NT2/D1 (cell line): Measurements from ENCODE around the gene TACC3.

Experiments used
- DNase-seq: peaks from one replicate; pipeline ENCODE4 v3.0.0-alpha.2; 2011; ENCODE audit warnings: low read depth, low spot score
- H3K27me3 ChIP-seq: 2 replicates; pipeline ENCODE4 v1.6.0; 2011; ENCODE audit warnings: mild to moderate bottlenecking; ENCODE audit not compliant: insufficient read length, insufficient read depth
- H3K36me3 ChIP-seq: 2 replicates; pipeline ENCODE4 v1.6.1; 2011; ENCODE audit warnings: mild to moderate bottlenecking, low read length, mixed read lengths; ENCODE audit not compliant: insufficient read depth, insufficient read length
- H3K4me1 ChIP-seq: 2 replicates; pipeline ENCODE4 v1.5.1; 2011; ENCODE audit not compliant: insufficient read depth, insufficient read length
- H3K4me3 ChIP-seq: 2 replicates; pipeline ENCODE4 v1.5.1; 2011; ENCODE audit warnings: low read depth; ENCODE audit not compliant: insufficient read length
- H3K9ac ChIP-seq: 2 replicates; pipeline ENCODE4 v1.6.0; 2011; ENCODE audit warnings: low read depth; ENCODE audit not compliant: insufficient read length
- H3K9me3 ChIP-seq: 2 replicates; pipeline ENCODE4 v1.5.1; 2011; ENCODE audit warnings: mild to moderate bottlenecking, low read length; ENCODE audit not compliant: insufficient read depth
- SUZ12 ChIP-seq: IDR thresholded peaks from 2 replicates; pipeline ENCODE4 v1.6.1; 2011; ENCODE audit not compliant: insufficient read length, insufficient read depth; ENCODE audit errors: extremely low read depth
- YY1 ChIP-seq: IDR thresholded peaks from 2 replicates; pipeline ENCODE4 v1.6.1; 2011; ENCODE audit not compliant: insufficient read length, insufficient read depth
- ZNF274 ChIP-seq: IDR thresholded peaks from 2 replicates; pipeline ENCODE4 v1.6.1; 2011; ENCODE audit warnings: mild to moderate bottlenecking, low read depth, low read length

The TACC3 gene

GRCh38 chr4:1714303-1715001 is 6.9 kb upstream of the TACC3 start:
- no peak for DNase-seq
- H3K9me3 ChIP-seq: no peaks in the 10 kb centered on the region
- H3K4me1 ChIP-seq: peaks cover 13% of the 10 kb centered on the region
- no peak overlapping the region for H3K4me3 ChIP-seq
- TF ChIP-seq SUZ12: no peak
- no peak for TF ChIP-seq YY1
- TF ChIP-seq ZNF274: no peak
- H3K9ac ChIP-seq: no peak overlapping the region
- H3K27me3 ChIP-seq: no peaks in the 10 kb centered on the region
- peaks cover 57% of the 10 kb centered on the region for H3K36me3 ChIP-seq

DNA sequence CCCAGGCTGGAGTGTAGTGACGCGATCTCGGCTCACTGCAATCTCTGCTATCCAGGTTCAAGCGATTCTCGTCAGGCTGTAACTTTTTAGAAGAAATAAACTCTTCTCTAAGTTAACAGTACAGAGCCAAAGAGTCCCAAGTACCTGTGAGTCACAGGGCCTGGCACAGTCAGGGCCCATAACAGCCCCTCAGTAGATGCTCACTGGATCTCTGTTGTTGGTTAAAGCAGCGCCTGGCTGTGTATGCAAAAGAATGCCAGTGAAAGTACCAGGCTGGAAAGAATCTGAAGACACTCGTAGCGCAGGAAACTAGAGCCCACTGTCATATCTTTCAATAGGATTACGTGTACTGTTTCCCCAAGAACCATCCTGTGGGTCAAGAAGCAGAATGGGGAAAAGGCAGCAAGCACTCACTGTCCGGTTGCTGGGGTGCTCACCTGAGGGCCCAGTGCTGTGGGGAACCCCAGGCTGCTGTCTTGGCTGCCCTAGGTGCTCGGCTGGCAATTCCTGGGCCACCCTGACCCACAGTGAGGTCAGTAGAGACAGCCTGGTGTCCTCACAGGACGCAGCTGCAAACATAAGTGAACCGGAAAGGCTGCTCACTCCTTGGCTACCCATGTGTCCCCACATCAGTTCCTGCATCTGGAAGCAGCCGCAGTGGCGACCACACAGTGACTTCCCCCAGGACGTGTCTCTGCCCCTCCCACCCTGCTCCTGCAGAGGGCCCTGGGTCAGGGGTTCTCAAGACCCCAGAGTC is 6.1 kb upstream of the TACC3 start:
- Histone ChIP-seq H3K4me3 (no peak overlapping the region), H3K27me3 (no peaks in the 10 kb centered on the region), H3K36me3 (peaks cover 49% of the 10 kb centered on the region), H3K4me1 (peaks cover 8% of the 10 kb centered on the region), H3K9ac (peak overlapping the region; percentile 46), H3K9me3 (no peaks in the 10 kb centered on the region)
- TF ChIP-seq ZNF274 (no peak), YY1 (no peak), SUZ12 (no peak)
- DNase-seq: no peak

- H3K4me1 ChIP-seq: peaks cover 9% of the 10 kb centered on the region
- H3K4me3 ChIP-seq: no peak overlapping the region
- no peaks in the 10 kb centered on the region for H3K27me3 ChIP-seq
- TF ChIP-seq ZNF274: no peak
- TF ChIP-seq YY1: no peak
- no peak for TF ChIP-seq SUZ12
- H3K36me3 ChIP-seq: peaks cover 42% of the 10 kb centered on the region
- H3K9ac ChIP-seq: peak overlapping the region; percentile 42
- no peaks in the 10 kb centered on the region for H3K9me3 ChIP-seq
- DNase-seq: no peak
Observed at GRCh38 chr4:1716065-1716945, 5.0 kb upstream of the TACC3 start.

GRCh38 chr4:1717129-1718094 is 3.9 kb upstream of the TACC3 start:
- no peak for DNase-seq
- Histone ChIP-seq H3K36me3 (peaks cover 43% of the 10 kb centered on the region), H3K9ac (peak overlapping the region; percentile 2)

GRCh38 chr4:1718095-1718850 is 3.0 kb upstream of the TACC3 start:
- DNase-seq: no peak
- H3K9me3 ChIP-seq: no peaks in the 10 kb centered on the region
- no peaks in the 10 kb centered on the region for H3K27me3 ChIP-seq
- no peak overlapping the region for H3K4me3 ChIP-seq
- TF ChIP-seq YY1 (no peak), ZNF274 (no peak), SUZ12 (no peak)
- no peak overlapping the region for H3K9ac ChIP-seq
- peaks cover 52% of the 10 kb centered on the region for H3K36me3 ChIP-seq
- H3K4me1 ChIP-seq: peaks cover 15% of the 10 kb centered on the region

More at GRCh38 chr4:1717129-1718094, 3.9 kb upstream of the TACC3 start:
- TF ChIP-seq ZNF274 (no peak), SUZ12 (no peak), YY1 (no peak)
- no peaks in the 10 kb centered on the region for H3K27me3 ChIP-seq
- H3K4me1 ChIP-seq: peaks cover 9% of the 10 kb centered on the region
- no peak overlapping the region for H3K4me3 ChIP-seq
- H3K9me3 ChIP-seq: no peaks in the 10 kb centered on the region
